Uterus (tissue), 4 donors: ENCODE results near the gene PLD1. TPM values are rescaled to one million over a fixed set of nuclear protein-coding genes. Genes with fewer than 3 reads are reported as not detected.
A peak's percentile ranks its signal among the peaks of the same experiment; 100 is the strongest.

Experiments used
- DNase-seq, 2 donors: peaks; one replicate each; pipeline ENCODE4 v3.0.0-alpha.2; 2019 to 2020
- H3K27ac ChIP-seq, 2 donors: fragments of 200-600 bp; sonication (generic); 1 replicate in 1 of 2; 2 replicates in 1 of 2; pipeline ENCODE4 v1.5.1; 2016 to 2018
- H3K27me3 ChIP-seq, 2 donors: fragments of 200-600 bp; sonication (generic); one replicate each; pipeline ENCODE4 v1.5.1; 2018 to 2019; ENCODE audit warnings: control low read depth in 1 of 2
- H3K36me3 ChIP-seq, 2 donors: fragments of 200-600 bp; sonication (generic); one replicate each; pipeline ENCODE4 v1.5.1; 2019; ENCODE audit warnings: control low read depth in 1 of 2
- H3K4me1 ChIP-seq, 2 donors: fragments of 200-600 bp; sonication (generic); one replicate each; pipeline ENCODE4 v1.5.1; 2018 to 2019; ENCODE audit warnings: control low read depth in 1 of 2
- H3K4me3 ChIP-seq, 2 donors: fragments of 200-600 bp; sonication (generic); 1 replicate in 1 of 2; 2 replicates in 1 of 2; pipeline ENCODE4 v1.5.1; 2018 to 2019; ENCODE audit warnings: mild to moderate bottlenecking in 1 of 2
- H3K9me3 ChIP-seq, 2 donors: fragments of 200-600 bp; sonication (generic); one replicate each; pipeline ENCODE4 v1.5.1; 2019; ENCODE audit warnings: control low read depth in 1 of 2
- POLR2A ChIP-seq, 2 donors: fragments of 450-650 bp; IDR thresholded peaks; one replicate each; pipeline ENCODE4 v1.6.1; 2016; ENCODE audit warnings: antibody characterized with exemption in 2 of 2, mild to moderate bottlenecking in 1 of 2, moderate library complexity in 1 of 2
- intact Hi-C: fragments of 100-400 bp; cut with DNase I; formaldehyde crosslinking; loops from one replicate; pipeline ENCODE4 v1.15.1; 2023; ENCODE audit warnings: low total_unique reads
- total RNA-seq, 4 donors: library from RNA; depleted of rRNA in 3 of 4; stranded (reverse); fragments of >200 nt in 3 of 4; gene quantifications; one replicate each; pipeline versions ENCODE4 v1.1.0 to v1.2.4, GENCODE V29; 2014 to 2023
- TF ChIP-seq, protein P1 (sequence below), 4 experiments: fragments of 200-600 bp in 2 of 4; fragments of 450-650 bp in 2 of 4; sonication (generic) in 2 of 4; IDR thresholded peaks; one replicate each; pipeline ENCODE4 v1.5.1; 2016 to 2019; ENCODE audit warnings: antibody characterized with exemption in 4 of 4, mild to moderate bottlenecking in 2 of 4, moderate library complexity in 1 of 4
- donor health status: DM: yes; HTN: yes; CAD: no.

Gene PLD1
- total RNA-seq, 4 donors from 2014 or later: 15.6 to 94.8 (median 30.8) TPM

DNA sequence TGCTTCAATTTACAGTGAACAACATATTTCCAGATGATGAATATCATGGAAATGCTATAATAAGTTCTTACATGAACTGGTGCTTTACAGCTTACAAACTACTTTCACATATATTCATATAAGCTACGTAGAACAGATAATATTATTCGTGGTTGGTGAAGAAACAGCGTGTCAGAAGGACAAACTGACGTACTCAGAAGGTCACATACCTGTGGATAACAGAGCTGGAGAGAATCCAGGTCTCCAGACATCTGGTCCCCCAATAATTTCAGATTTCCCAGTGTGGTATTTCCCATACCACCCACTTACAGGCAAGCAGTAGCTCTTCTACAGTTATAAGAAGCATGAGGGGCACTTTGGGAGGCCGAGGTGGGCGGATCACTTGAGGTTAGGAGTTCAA lies 156.6 kb downstream of the PLD1 start:
- Histone ChIP-seq H3K27ac (no peak overlapping the region), H3K36me3 (no peaks in the 10 kb centered on the region), H3K27me3 (no peaks in the 10 kb centered on the region), H3K9me3 (no peaks in the 10 kb centered on the region), H3K4me1 (no peaks in the 10 kb centered on the region), H3K4me3 (no peak overlapping the region)
- DNase-seq: no peak
- TF ChIP-seq, protein P1, sequence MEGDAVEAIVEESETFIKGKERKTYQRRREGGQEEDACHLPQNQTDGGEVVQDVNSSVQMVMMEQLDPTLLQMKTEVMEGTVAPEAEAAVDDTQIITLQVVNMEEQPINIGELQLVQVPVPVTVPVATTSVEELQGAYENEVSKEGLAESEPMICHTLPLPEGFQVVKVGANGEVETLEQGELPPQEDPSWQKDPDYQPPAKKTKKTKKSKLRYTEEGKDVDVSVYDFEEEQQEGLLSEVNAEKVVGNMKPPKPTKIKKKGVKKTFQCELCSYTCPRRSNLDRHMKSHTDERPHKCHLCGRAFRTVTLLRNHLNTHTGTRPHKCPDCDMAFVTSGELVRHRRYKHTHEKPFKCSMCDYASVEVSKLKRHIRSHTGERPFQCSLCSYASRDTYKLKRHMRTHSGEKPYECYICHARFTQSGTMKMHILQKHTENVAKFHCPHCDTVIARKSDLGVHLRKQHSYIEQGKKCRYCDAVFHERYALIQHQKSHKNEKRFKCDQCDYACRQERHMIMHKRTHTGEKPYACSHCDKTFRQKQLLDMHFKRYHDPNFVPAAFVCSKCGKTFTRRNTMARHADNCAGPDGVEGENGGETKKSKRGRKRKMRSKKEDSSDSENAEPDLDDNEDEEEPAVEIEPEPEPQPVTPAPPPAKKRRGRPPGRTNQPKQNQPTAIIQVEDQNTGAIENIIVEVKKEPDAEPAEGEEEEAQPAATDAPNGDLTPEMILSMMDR (IDR thresholded peaks at IDR 0.05): no peak
- TF ChIP-seq POLR2A (IDR thresholded peaks at IDR 0.05): no peak
- intact Hi-C loops: no loop called here

DNA sequence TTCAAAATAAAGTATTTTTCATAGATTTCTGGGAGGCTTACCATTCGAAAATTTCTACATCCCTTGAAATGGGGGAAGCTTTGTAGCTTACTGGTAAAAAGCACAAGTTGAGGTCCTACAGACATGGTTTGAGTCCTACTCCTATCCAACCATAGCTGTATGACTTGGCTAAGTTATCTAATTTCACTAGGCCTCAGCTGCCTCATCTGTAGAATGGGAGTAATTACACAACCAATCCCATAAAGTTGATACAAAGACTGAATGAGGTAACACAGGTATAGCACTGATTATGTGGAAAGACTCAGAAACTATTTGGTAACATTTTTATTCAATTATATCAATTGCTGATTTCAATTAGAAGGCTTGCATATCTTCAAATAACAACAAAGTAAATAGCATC lies 157.4 kb downstream of the PLD1 start:
- intact Hi-C loops: no loop called here
- Histone ChIP-seq H3K4me1 (no peaks in the 10 kb centered on the region), H3K27ac (no peak overlapping the region), H3K4me3 (no peak overlapping the region), H3K9me3 (no peaks in the 10 kb centered on the region), H3K36me3 (no peaks in the 10 kb centered on the region), H3K27me3 (no peaks in the 10 kb centered on the region)
- TF ChIP-seq, protein P1 (IDR thresholded peaks at IDR 0.05): no peak
- no peak for TF ChIP-seq POLR2A (IDR thresholded peaks at IDR 0.05)
- no peak for DNase-seq

DNA sequence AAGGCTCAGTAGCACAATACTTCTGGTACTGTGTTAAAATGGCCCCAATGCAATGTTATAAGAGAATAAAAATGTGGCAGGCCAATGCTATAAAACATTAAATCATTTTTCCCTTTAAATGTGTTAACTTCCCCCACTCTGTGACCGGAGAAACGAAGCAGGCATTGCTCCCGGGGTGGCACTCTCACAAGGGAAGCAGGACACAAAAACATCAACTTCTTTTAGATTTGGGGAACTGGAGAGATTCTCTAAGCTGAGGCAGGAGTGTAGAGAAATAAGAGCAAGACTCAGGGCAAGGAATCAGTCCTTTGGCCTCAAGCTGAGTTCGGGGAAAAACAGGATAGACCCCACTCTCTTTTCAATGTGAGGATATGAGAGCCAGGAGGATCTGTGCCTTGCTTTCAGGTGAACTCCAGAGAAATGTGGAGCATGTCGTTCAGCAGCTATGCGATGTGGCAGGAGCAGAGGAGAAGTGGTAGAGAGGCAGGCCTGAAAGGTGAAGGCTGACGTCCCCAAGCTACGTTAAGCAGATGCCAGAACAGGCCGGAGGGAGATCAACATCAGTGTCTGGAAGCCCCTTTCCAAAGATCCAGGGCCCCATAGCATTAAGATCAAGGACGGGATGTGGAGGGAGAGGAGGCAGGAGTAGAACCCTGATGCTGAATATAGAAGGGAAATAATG lies 160.2 kb downstream of the PLD1 start:
- Histone ChIP-seq H3K27me3 (no peaks in the 10 kb centered on the region), H3K27ac (peak overlapping the region; percentile 3 to 26), H3K9me3 (no peaks in the 10 kb centered on the region), H3K4me1 (no peaks in the 10 kb centered on the region), H3K36me3 (no peaks in the 10 kb centered on the region), H3K4me3 (no peak overlapping the region)
- TF ChIP-seq POLR2A (IDR thresholded peaks at IDR 0.05): no peak
- TF ChIP-seq, protein P1 (IDR thresholded peaks at IDR 0.05): no peak
- intact Hi-C loops: no loop called here
- DNase-seq: no peak

DNA sequence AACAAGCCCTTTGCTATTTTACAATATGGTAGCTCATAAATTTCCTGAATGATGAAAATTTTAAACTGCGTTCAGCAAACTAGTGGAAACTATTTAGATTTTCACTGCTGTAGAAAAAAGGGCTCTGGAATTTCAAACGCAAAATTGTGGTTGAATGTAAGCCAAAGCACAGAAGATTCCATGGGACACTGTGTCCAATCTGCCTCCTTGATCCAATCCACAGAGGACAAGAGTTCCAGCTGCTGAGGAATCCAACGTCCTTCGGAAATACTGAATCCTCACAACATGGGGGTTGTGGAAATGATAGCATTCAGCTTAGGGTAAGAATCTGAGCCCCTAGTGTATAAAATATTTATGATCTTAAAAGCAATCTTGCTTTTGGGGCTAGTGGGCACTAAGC lies 161.0 kb downstream of the PLD1 start:
- Histone ChIP-seq H3K9me3 (no peaks in the 10 kb centered on the region), H3K27ac (peak overlapping the region in 1 of 2 donors; percentile 3), H3K27me3 (no peaks in the 10 kb centered on the region), H3K4me3 (no peak overlapping the region), H3K36me3 (no peaks in the 10 kb centered on the region), H3K4me1 (no peaks in the 10 kb centered on the region)
- DNase-seq: no peak
- TF ChIP-seq POLR2A (IDR thresholded peaks at IDR 0.05): no peak
- TF ChIP-seq, protein P1 (IDR thresholded peaks at IDR 0.05): no peak
- intact Hi-C loops: no loop called here

DNA sequence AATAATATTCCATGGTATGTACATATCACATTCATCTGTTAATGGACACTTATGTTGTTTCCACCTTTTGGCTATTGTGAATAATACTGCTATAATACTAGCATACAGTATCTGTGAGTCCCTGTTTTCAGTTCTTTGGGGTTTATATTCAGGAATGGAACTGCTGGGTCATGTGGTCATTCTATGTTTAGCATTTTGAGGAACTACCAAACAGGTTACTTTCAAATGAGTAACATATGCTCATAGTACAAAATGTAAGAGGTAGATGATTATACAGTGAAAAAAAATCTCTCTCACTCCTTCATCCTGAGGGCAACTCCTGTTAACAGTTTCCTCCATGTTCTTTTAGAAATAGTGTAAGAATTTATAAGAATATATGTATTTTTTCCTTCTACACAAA lies 162.2 kb downstream of the PLD1 start:
- no peak for DNase-seq
- no peak for TF ChIP-seq POLR2A (IDR thresholded peaks at IDR 0.05)
- TF ChIP-seq, protein P1 (IDR thresholded peaks at IDR 0.05): no peak
- Histone ChIP-seq H3K27ac (no peak overlapping the region), H3K9me3 (no peaks in the 10 kb centered on the region), H3K27me3 (no peaks in the 10 kb centered on the region), H3K4me1 (no peaks in the 10 kb centered on the region), H3K4me3 (no peak overlapping the region), H3K36me3 (no peaks in the 10 kb centered on the region)
- intact Hi-C loops: no loop called here
